Measurements from ENCODE around the gene KRTAP5-7. TPM values are rescaled to one million over a fixed set of nuclear protein-coding genes. Genes with fewer than 3 reads are reported as not detected.

Gene KRTAP5-7
- polyA plus RNA-seq, 2 donors: 0.20 TPM; not detected in 1

DNA sequence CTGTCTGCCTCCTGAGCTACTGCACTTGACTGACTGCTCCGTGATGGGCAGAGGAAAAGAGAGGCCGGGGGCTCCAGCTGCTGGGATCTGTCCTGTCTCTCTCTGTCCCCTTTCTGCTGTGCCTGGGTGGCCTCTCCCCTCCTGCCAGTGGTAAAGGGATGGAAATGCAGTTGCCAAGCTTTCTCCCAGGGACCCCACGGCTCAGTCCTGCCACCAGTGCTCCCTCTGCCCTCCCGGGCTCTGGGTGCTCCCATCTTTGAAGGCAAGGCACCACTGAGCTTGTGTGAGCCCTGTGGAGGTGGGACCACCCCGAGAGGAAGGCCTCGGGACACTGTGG, 42.0 kb upstream of the KRTAP5-7 start:
- Histone ChIP-seq H3K4me3 (ENCODE audit: low read depth in 1 of 2, low read length in 2 of 2) (no peak overlapping the region), H3K9me3 (ENCODE audit: control insufficient read depth in 2 of 2, insufficient read depth in 1 of 2, low read depth in 1 of 2, low read length in 1 of 2) (no peaks in the 10 kb centered on the region), H3K27ac (ENCODE audit: low read depth in 2 of 2, low read length in 1 of 2) (no peak overlapping the region), H3K36me3 (ENCODE audit: control insufficient read depth in 2 of 2, insufficient read depth in 2 of 2, low read length in 1 of 2) (peaks cover 21 to 59% of the 10 kb centered on the region in 2 donors), H3K4me1 (ENCODE audit: control insufficient read depth in 2 of 2, insufficient read depth in 2 of 2, low read length in 1 of 2) (peaks cover 3 to 16% of the 10 kb centered on the region in 2 donors), H3K27me3 (ENCODE audit: control insufficient read depth in 1 of 2, insufficient read depth in 2 of 2, low read length in 2 of 2) (no peaks in the 10 kb centered on the region)
- WGBS, 2 donors: 91 to 95% methylated on average over 4 to 6 of the region's 6 CpGs

DNA sequence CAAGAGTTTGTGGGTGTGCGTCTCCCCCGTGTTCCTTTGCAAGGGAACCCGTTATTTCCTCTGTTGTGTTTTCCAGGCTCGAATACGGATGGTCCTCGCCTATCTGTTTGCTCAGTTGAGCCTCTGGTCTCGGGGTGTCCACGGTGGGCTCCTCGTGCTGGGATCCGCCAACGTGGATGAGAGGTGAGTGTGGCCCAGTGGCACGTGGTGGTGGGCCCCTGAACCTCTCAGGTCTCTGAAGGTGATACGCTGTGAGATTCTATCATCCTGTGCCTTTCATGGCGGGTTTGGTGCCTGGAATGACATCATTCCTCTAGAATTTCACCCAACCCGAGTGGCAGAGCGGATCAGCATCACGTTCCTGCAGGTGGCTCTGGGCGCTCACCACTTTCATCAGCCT, 41.6 kb upstream of the KRTAP5-7 start:
- Histone ChIP-seq H3K4me3 (ENCODE audit: low read depth in 1 of 2, low read length in 2 of 2) (no peak overlapping the region), H3K36me3 (ENCODE audit: control insufficient read depth in 2 of 2, insufficient read depth in 2 of 2, low read length in 1 of 2) (peaks cover 19 to 63% of the 10 kb centered on the region in 2 donors), H3K27ac (ENCODE audit: low read depth in 2 of 2, low read length in 1 of 2) (no peak overlapping the region), H3K27me3 (ENCODE audit: control insufficient read depth in 1 of 2, insufficient read depth in 2 of 2, low read length in 2 of 2) (no peaks in the 10 kb centered on the region), H3K4me1 (ENCODE audit: control insufficient read depth in 2 of 2, insufficient read depth in 2 of 2, low read length in 1 of 2) (peaks cover 3 to 15% of the 10 kb centered on the region in 2 donors), H3K9me3 (ENCODE audit: control insufficient read depth in 2 of 2, insufficient read depth in 1 of 2, low read depth in 1 of 2, low read length in 1 of 2) (no peaks in the 10 kb centered on the region)
- WGBS, 2 donors: 96 to 98% methylated on average over 18 of the region's 18 CpGs

DNA sequence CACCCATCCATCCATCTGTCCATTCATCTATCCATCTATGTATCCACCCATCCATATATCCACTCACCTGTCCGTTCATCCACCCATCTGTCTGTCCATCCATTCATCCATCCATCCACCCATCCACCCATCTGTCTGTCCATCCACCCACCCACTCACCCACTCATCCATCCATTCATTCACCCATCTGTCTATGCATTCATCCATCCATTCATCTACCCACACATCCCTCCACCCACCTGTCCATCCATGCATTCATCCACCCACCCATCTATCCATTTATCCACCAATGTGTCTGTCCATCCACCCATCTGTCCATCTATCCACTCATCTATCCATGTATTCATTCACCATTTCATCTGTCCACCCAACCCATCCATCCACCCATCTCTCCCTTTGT, 40.7 kb upstream of the KRTAP5-7 start:
- Histone ChIP-seq H3K36me3 (ENCODE audit: control insufficient read depth in 2 of 2, insufficient read depth in 2 of 2, low read length in 1 of 2) (peaks cover 19 to 65% of the 10 kb centered on the region in 2 donors), H3K9me3 (ENCODE audit: control insufficient read depth in 2 of 2, insufficient read depth in 1 of 2, low read depth in 1 of 2, low read length in 1 of 2) (no peaks in the 10 kb centered on the region), H3K27ac (ENCODE audit: low read depth in 2 of 2, low read length in 1 of 2) (no peak overlapping the region), H3K4me3 (ENCODE audit: low read depth in 1 of 2, low read length in 2 of 2) (no peak overlapping the region), H3K27me3 (ENCODE audit: control insufficient read depth in 1 of 2, insufficient read depth in 2 of 2, low read length in 2 of 2) (no peaks in the 10 kb centered on the region), H3K4me1 (ENCODE audit: control insufficient read depth in 2 of 2, insufficient read depth in 2 of 2, low read length in 1 of 2) (peaks cover 3 to 10% of the 10 kb centered on the region in 2 donors)
- WGBS, 2 donors: 95 to 96% methylated on average over 1 of the region's 1 CpG

DNA sequence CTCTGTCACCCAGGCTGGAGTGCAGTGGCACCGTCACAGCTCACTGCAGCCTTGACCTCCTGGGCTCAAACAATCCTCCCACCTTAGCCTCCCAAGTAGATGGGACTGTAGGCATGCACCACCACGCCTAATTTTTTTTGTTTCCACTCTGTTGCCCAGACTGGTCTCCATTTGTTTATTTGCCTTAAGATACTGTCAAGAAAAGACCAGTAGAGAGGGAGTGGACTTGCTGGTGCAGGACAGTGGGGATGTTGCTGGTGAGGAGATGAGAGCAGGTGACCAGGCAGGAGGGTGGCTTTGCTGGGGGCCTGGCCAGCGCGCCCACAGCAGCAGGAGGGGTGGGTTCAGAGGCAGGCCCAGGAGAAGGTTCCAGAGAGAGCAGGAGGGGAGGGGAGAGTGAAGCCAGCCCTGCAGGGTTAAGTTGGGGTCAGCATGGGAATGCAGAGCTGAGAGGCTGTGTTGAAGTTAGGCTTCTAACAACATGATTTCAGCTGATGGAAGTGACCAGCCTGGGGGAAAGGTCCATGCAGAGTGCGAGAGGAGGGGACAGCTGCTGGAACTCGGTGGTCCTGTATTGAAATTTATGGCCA, 38.3 kb upstream of the KRTAP5-7 start:
- 73 to 89% methylated on average over 6 of the region's 6 CpGs for WGBS, 2 donors

DNA sequence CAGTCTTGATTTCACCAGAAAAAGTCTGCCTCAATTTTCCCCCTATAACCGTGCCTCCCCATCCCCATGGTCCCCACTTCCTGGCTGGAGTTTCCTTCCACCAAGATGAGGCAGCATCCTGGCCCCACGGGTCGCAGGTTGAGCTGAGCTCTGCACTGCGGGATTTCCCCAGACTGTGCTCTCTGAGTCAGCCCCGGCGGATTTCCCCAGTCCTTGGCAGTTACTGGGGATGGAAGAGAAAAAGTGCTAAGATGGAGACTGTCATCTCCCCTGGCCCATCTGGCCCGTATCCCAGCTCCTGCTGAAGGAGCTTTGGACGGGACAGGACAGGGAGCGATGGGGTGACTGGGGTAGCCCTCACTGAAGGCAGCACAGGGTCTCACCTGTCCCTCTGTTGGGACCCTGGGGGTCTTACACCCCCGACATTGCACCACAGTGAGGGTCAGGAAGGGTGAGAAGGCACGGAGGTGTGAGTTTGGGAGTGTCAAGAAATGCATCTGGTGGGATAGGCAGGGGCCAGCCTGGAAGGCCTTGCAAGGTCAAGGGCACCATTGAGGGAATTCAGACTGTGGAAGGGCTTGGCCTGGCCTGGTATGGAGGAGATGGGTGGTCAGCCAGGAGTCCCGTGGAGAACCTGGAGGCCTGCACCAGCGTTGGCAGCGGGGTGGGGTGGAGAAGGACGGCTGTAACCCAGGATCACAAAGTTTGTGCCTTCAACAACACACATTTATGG, 37.6 kb upstream of the KRTAP5-7 start:
- 61 to 73% methylated on average over 15 of the region's 15 CpGs for WGBS, 2 donors
- H3K27me3 ChIP-seq (ENCODE audit: control insufficient read depth in 1 of 2, insufficient read depth in 2 of 2, low read length in 2 of 2): no peaks in the 10 kb centered on the region
- H3K27ac ChIP-seq (ENCODE audit: low read depth in 2 of 2, low read length in 1 of 2): no peak overlapping the region
- no peaks in the 10 kb centered on the region for H3K9me3 ChIP-seq (ENCODE audit: control insufficient read depth in 2 of 2, insufficient read depth in 1 of 2, low read depth in 1 of 2, low read length in 1 of 2)
- peaks cover 17 to 49% of the 10 kb centered on the region in 2 donors for H3K36me3 ChIP-seq (ENCODE audit: control insufficient read depth in 2 of 2, insufficient read depth in 2 of 2, low read length in 1 of 2)
- H3K4me3 ChIP-seq (ENCODE audit: low read depth in 1 of 2, low read length in 2 of 2): no peak overlapping the region
- H3K4me1 ChIP-seq (ENCODE audit: control insufficient read depth in 2 of 2, insufficient read depth in 2 of 2, low read length in 1 of 2): peaks cover 0 to 5% of the 10 kb centered on the region in 2 donors

More for the DNA sequence above, 38.3 kb upstream of the KRTAP5-7 start:
- peaks cover 24 to 53% of the 10 kb centered on the region in 2 donors for H3K36me3 ChIP-seq (ENCODE audit: control insufficient read depth in 2 of 2, insufficient read depth in 2 of 2, low read length in 1 of 2)
- H3K27ac ChIP-seq (ENCODE audit: low read depth in 2 of 2, low read length in 1 of 2): no peak overlapping the region
- H3K4me3 ChIP-seq (ENCODE audit: low read depth in 1 of 2, low read length in 2 of 2): no peak overlapping the region
- no peaks in the 10 kb centered on the region for H3K9me3 ChIP-seq (ENCODE audit: control insufficient read depth in 2 of 2, insufficient read depth in 1 of 2, low read depth in 1 of 2, low read length in 1 of 2)
- H3K27me3 ChIP-seq (ENCODE audit: control insufficient read depth in 1 of 2, insufficient read depth in 2 of 2, low read length in 2 of 2): no peaks in the 10 kb centered on the region
- H3K4me1 ChIP-seq (ENCODE audit: control insufficient read depth in 2 of 2, insufficient read depth in 2 of 2, low read length in 1 of 2): peaks cover 0 to 5% of the 10 kb centered on the region in 2 donors

DNA sequence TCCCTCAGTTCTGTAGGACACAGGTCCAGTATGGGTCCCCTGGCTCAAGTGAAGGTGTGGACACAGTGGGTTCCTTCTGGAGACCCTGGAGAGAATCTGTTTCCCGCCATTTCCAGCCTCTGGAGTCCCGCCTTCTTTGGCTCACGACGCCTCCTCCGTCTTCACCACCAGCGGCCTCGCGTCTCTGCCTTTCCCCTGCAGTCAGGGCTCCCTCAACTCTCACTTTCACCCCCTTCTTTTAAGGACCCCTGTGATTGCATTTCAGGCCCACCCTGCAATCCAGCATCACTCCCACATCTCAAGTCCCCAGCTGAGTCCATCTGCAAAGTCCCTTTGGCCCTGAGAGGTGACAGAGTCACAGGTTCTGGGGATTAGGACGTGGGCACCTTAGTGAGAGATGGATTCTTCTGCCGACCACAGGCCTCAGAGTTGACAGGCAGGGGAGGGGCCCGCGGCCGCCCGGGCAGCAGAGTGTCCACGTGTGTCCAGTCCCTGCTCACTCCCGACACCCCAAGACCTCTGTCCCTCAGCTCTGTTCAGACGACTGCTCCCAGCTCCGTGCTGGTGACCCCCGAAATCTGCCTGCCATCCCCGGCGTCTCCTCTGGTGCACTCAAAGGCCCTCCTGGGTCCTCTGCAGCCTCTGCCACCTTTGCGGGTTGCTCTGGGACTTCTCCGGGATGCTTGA, 36.9 kb upstream of the KRTAP5-7 start:
- Histone ChIP-seq H3K4me3 (ENCODE audit: low read depth in 1 of 2, low read length in 2 of 2) (no peak overlapping the region), H3K4me1 (ENCODE audit: control insufficient read depth in 2 of 2, insufficient read depth in 2 of 2, low read length in 1 of 2) (peaks cover 0 to 5% of the 10 kb centered on the region in 2 donors), H3K27ac (ENCODE audit: low read depth in 2 of 2, low read length in 1 of 2) (no peak overlapping the region), H3K27me3 (ENCODE audit: control insufficient read depth in 1 of 2, insufficient read depth in 2 of 2, low read length in 2 of 2) (no peaks in the 10 kb centered on the region), H3K36me3 (ENCODE audit: control insufficient read depth in 2 of 2, insufficient read depth in 2 of 2, low read length in 1 of 2) (peaks cover 10 to 41% of the 10 kb centered on the region in 2 donors), H3K9me3 (ENCODE audit: control insufficient read depth in 2 of 2, insufficient read depth in 1 of 2, low read depth in 1 of 2, low read length in 1 of 2) (no peaks in the 10 kb centered on the region)
- 92 to 94% methylated on average over 23 of the region's 23 CpGs for WGBS, 2 donors

DNA sequence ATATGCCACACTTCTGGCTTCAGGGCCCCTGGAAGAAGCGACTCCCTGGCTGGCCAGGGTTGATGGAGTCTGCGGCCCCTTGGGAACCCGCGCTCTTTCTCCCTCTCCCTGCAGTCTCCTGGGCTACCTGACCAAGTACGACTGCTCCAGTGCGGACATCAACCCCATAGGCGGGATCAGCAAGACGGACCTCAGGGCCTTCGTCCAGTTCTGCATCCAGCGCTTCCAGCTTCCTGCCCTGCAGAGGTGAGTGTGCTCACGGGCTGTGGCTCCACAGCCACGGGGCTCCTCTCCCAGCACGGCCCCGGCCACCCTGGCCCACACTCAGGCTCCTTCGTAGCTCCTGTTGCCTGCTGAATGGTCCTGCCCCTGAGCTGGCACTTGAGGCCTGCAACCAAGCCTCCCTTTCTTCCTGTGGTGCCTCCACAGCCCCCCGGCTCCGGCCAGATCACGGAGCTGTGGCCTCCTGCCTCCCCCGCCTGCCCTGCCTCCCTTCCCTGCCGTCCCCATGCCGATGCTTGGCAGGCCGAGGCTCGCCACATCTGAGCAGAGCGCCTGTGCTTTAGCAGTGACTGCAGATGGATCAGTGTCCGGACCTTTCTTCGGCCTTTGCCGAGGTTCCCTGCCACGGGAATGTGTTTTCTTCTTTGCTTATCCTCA, 36.2 kb upstream of the KRTAP5-7 start:
- H3K36me3 ChIP-seq (ENCODE audit: control insufficient read depth in 2 of 2, insufficient read depth in 2 of 2, low read length in 1 of 2): peaks cover 14 to 45% of the 10 kb centered on the region in 2 donors
- no peaks in the 10 kb centered on the region for H3K9me3 ChIP-seq (ENCODE audit: control insufficient read depth in 2 of 2, insufficient read depth in 1 of 2, low read depth in 1 of 2, low read length in 1 of 2)
- H3K4me3 ChIP-seq (ENCODE audit: low read depth in 1 of 2, low read length in 2 of 2): no peak overlapping the region
- H3K27ac ChIP-seq (ENCODE audit: low read depth in 2 of 2, low read length in 1 of 2): no peak overlapping the region
- H3K27me3 ChIP-seq (ENCODE audit: control insufficient read depth in 1 of 2, insufficient read depth in 2 of 2, low read length in 2 of 2): no peaks in the 10 kb centered on the region
- WGBS, 2 donors: 95 to 96% methylated on average over 28 of the region's 28 CpGs
- H3K4me1 ChIP-seq (ENCODE audit: control insufficient read depth in 2 of 2, insufficient read depth in 2 of 2, low read length in 1 of 2): peaks cover 0 to 5% of the 10 kb centered on the region in 2 donors

DNA sequence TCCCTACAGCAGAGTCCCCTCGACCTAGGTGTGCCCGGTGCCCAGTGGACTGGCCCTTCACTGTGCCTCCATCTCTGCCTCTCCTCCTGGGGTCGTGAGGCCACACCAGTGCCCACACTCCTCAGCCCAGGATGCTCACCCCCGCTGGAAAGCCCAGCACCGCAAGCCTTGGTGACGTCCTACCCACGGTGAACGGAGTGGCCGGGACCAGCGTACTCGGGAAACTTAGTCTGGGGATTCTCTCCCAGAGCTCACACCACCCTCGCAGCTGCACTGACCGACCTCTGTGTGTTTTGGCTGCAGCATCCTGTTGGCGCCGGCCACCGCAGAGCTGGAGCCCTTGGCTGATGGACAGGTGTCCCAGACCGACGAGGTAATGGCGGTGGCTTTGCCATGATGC, 35.5 kb upstream of the KRTAP5-7 start:
- H3K4me3 ChIP-seq (ENCODE audit: low read depth in 1 of 2, low read length in 2 of 2): no peak overlapping the region
- H3K36me3 ChIP-seq (ENCODE audit: control insufficient read depth in 2 of 2, insufficient read depth in 2 of 2, low read length in 1 of 2): peaks cover 20 to 45% of the 10 kb centered on the region in 2 donors
- 93 to 95% methylated on average over 19 of the region's 19 CpGs for WGBS, 2 donors

DNA sequence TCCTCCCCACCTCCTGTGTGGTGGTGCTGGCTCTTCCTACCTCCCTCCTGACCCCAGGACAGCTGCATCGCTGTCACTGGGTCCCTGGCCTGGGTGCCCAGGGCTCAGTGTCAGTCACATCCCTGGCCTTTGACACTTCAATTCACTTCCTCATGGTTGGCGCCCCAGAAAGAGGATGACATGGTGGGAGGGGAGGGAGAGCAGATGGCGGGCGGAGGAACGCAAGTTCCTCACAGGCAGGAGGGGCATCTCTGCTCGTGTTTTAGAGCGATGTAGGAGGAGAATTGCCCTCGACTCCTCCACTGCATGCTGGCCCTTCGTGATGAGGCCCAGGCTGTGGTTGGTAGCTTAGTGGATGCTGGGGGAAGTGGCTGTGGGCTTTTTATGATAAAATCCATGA, 35.1 kb upstream of the KRTAP5-7 start:
- H3K4me3 ChIP-seq (ENCODE audit: low read depth in 1 of 2, low read length in 2 of 2): no peak overlapping the region
- H3K36me3 ChIP-seq (ENCODE audit: control insufficient read depth in 2 of 2, insufficient read depth in 2 of 2, low read length in 1 of 2): peaks cover 20 to 46% of the 10 kb centered on the region in 2 donors
- peaks cover 0 to 5% of the 10 kb centered on the region in 2 donors for H3K4me1 ChIP-seq (ENCODE audit: control insufficient read depth in 2 of 2, insufficient read depth in 2 of 2, low read length in 1 of 2)
- no peak overlapping the region for H3K27ac ChIP-seq (ENCODE audit: low read depth in 2 of 2, low read length in 1 of 2)
- H3K9me3 ChIP-seq (ENCODE audit: control insufficient read depth in 2 of 2, insufficient read depth in 1 of 2, low read depth in 1 of 2, low read length in 1 of 2): no peaks in the 10 kb centered on the region
- no peaks in the 10 kb centered on the region for H3K27me3 ChIP-seq (ENCODE audit: control insufficient read depth in 1 of 2, insufficient read depth in 2 of 2, low read length in 2 of 2)
- WGBS, 2 donors: 94 to 96% methylated on average over 9 of the region's 9 CpGs

More for the DNA sequence above, 35.5 kb upstream of the KRTAP5-7 start:
- peaks cover 0 to 5% of the 10 kb centered on the region in 2 donors for H3K4me1 ChIP-seq (ENCODE audit: control insufficient read depth in 2 of 2, insufficient read depth in 2 of 2, low read length in 1 of 2)
- H3K27ac ChIP-seq (ENCODE audit: low read depth in 2 of 2, low read length in 1 of 2): no peak overlapping the region
- H3K9me3 ChIP-seq (ENCODE audit: control insufficient read depth in 2 of 2, insufficient read depth in 1 of 2, low read depth in 1 of 2, low read length in 1 of 2): no peaks in the 10 kb centered on the region
- no peaks in the 10 kb centered on the region for H3K27me3 ChIP-seq (ENCODE audit: control insufficient read depth in 1 of 2, insufficient read depth in 2 of 2, low read length in 2 of 2)

Data from esophagus (tissue), 2 donors.